HG03196 (cell line): Measurements from ENCODE around the gene TMEM51.

Experiments used
- ATAC-seq: cut with Tn5 transposase; IDR thresholded peaks from one replicate; pipeline ENCODE4 v1.9.1; 2021; ENCODE audit not compliant: unreplicated experiment

TMEM51 gene, protein sequence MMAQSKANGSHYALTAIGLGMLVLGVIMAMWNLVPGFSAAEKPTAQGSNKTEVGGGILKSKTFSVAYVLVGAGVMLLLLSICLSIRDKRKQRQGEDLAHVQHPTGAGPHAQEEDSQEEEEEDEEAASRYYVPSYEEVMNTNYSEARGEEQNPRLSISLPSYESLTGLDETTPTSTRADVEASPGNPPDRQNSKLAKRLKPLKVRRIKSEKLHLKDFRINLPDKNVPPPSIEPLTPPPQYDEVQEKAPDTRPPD

DNA sequence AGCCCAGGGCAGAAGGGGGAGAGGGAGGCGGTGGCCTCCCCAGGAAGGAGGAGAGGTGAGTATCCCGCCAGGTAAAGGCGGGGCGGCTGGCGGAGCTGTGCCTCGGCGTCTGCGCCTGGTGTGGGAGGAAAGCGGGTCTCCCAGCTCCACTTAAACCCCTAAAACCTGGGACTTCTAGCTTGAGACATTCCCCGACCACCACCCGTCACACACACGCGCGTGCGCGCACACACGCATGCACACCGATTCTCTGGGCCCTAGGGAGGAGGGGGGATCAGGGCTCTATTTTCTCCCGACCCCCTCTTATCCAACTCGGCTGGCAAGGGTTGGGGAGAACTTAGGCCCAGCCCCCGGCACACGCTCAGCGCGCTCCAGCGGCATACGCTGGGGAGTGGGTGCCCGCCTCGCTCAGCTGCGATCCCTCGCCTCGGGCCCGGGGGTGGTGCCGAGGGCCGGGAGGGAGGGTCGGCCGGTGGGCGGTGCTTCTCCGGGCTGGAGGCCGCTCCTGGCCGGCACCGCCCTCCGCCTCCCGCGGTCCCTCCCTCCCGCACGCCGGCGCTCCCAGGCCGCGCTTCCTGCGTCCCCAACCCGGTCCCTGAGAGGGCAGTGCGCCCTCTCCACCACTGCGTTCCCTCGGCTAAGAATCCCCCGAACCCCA is at the start of gene TMEM51:
TSS of gene TMEM51 (plus strand) at position 564 of the 658 bp plus-strand sequence. CDS start 61,341 bp downstream, outside the sequence.
- no peak for ATAC-seq

DNA sequence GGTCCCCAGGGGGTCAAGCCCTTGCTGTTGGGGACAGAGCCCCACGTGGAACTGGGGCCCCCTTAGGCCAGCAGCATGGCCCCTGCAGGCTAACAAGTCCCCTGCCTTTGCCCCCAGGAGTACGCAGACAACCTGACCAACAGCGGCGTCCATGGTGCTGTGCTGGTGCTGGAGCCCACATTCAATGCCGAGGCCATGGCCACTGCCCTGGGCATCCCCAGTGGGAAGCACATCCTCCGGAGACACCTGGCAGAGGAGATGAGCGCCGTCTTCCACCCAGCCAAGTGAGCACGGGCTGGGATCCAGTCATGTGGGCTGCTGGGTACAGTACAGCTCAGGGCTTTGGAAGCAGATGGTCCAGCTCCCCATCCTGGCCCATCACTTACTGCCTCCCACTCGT is 49.6 kb upstream of the TMEM51 start:
- no peak for ATAC-seq

DNA sequence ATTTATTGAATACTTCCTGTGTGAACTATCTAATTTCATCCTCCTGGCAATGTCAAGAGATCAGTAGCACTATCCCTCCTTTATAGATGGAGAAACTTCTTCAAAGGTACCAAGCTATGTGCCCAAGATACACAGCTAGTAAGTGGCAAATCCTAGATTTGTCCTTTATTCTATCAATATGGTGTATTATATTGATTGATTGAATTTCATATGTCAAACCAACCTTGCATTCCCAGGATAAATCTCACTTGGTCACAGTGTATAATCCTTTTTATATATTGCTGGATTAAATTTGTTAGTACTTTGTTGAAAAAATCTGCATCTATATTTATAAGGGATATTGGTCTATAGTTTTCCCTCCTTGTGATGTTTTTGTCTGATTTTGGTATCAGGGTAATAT is 48.8 kb upstream of the TMEM51 start:
- ATAC-seq: no peak

DNA sequence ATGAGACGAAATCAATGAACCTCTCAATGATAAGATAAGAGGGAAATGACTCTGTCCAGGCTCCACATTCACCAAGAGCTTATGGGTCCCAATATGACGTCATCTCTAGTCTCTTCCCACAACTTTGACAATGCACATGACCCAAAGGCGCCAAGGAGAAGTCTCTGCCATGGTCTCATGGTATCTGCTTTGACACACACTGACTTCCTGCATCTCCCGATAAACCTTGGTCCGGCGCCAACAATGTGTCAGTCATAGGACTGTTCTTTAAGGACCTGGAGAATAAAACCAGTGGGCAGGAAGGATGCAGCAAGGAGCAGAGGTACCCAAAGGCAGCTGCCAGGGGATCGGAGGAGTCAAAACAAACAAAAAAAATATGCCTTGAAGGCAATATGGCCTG is 46.9 kb upstream of the TMEM51 start:
- ATAC-seq: no peak

DNA sequence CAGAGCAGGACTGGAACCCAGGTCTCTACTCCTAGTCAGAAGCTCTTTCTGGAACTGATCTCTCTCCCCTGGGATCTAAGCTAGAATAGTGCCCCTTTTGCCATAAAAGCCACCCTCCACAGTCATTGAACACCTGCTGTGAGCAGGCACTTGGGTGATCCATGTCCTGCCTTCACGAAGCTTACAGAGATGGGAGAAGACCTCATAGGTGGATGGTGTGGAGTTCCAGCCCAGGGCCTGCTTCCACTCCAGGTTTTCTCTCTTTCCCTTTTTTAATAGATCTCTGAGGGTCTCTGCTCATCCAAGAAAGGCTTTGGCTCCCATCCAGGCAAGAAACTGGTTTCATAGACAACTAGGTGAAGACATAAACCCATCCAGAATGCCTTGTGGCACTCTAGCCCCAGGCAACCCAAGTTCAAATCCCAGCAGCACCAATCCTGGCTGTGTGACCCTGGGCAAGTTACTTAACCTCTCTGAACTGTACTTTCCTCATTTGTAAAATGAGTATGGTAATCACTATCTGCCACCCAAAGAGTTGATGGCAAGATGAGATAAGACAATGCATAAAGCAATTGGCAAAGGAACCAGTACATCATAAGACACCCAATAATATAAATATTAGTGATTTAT is 46.4 kb upstream of the TMEM51 start:
- ATAC-seq: no peak

DNA sequence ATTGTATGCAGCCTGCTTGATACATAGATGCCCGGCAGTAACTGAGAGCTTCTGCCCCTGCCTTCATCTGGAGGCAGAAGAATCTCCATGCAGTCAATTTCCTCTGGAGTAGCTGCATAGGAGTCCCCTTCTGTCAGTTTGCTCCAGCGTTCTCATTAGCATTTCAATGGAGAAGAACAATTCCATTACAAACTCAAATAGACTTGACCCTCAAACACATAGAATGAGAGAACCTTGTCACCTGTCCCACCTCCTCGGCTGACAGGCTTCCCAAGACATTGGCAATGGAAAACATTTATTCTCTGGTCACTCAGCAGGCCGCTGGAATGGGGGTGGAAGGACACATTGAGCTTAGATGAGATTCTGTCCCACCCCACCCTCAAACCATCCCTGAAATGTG is 45.6 kb upstream of the TMEM51 start:
- ATAC-seq: no peak

DNA sequence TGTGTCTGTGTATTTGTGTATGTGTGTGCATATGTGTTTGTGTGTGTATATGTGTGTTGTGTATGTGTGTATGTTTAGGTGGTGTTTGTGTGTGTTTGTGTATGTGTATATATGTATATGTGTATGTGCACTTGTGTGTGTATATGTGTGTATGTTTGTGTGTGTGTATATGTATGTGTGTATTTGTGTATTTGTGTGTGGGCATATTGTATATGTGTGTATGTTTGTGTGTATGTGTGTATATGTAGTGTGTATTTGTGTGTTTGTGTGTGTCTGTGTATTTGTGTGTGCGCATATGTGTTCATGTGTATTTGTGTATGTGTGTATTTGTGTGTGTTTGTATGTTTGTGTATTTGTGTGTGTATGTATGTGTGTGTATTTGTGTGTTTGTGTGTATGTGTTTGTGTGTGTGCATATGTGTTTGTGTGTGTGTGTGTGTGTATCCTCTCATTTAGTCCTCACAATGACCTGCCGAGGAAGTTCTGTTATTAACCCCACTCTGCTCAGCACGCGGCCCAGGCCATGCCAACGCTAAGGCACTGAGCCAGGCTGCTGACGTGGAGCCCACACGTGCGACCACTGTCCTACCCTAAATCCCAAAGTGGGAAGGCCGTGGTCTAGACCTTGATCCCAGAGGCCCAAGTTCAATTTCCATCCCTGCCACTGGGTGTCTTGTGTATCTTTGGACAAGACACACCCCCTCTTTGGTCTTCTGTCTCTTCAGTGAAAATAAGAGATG is 43.2 kb upstream of the TMEM51 start:
- no peak for ATAC-seq

DNA sequence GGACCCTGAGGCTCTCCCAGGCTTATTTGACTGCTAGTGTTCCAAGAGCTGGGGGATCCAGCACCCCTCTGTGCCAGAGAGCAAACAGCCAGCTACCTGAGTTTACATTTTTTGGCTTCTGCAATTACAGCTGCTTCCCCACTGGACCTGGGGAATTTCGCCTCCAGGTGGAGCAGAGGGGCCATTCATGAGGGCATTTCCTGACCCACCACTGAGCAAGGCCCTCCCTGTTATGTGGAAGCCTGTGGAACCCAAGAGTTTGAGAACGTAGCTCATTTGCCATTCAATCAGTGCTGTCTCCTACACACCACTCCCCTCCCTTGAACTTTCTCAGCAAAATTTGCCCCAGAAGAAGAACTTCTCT is 42.7 kb upstream of the TMEM51 start:
- no peak for ATAC-seq

DNA sequence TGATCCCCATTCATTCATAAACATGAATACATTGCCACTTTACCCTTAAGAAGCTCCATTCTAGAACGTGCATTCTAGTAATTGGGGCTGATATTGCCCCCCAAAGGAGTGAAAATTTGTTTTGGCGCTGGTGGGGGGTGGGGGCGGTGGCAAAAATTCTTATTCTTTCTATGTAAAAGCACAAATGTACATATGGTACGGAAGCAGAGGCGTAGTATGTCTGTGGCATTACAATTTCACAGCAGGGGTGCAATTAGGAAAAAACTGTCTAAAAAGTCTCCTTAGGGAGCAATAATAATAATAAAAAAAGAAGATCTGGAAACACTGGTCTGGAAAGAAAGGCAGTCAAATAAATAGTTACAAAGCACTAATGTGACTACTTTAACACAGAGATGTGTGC is 40.4 kb upstream of the TMEM51 start:
- ATAC-seq: no peak

DNA sequence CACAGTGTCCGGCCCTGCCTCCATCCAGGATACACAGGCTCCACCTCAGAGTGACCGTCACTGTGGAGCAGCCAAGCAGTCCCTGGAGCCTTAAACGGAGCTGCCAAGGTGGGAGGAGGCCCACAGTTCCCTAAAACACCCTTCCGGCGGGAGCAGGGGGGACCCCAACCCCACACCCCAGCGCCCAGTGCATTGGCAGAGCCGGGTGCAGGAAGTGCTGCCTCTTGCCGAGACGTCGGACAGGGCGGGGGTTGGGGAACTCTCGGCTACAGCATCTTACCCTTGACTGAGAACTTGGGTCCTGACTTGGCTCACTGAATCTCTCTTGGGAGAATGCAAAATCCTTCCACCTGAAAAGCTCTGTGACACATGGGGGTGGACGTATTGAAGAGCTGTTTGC is 38.7 kb upstream of the TMEM51 start:
- ATAC-seq: no peak

DNA sequence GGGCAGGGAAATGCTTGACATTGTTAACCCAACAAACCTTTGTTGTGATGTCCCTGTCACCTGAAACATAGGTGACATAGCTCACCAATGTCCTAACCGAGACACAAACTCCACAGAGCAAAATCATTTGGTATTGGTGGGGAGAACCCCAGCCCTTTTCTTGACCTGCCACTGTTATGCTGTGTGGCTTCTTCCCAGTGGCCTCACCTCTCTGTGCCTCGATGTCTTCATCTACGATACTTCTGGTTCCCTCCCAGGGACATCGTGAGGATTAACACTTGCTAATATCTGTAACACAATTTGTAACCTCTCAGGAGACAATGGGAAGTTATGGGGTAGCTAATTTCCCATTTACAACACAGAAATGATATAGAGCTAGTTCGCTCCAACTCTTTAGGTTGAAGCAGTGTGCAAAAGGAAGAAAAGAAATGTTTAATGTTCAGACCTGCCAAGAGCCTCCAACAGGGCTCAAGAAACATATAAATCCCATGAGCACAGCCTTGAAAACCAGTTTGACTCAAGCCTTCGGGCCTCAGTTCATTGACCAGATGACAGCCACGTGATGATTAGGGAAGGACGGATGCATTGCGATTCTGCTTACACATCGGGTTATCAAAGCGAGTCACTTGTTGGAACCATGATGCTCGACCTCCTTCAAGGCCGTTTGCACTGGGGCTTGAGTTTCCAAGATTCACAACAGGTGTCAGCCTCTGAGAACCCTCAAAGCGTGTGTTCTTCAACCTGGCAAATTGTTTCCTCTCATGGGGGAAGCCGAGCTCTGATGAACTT is 37.8 kb upstream of the TMEM51 start:
- no peak for ATAC-seq

DNA sequence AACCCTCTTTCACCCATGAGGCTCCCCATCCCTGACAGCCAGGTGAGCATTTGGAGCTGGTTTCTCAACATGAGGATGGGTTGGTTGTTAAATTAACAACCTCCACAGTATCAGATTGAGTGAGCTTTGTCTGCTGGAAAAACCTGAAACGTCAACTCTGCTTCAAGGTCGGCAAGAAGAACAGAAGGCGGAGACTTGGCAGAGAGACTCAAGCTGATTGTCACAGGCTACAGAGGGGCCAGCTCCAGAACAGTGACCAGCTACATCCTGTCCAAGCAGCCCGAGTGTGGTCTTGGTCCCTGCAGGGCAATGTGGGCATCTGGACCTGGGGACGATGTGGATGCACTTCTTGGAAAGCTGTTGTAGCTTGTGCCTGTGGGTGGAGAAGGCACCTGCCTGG is 36.6 kb upstream of the TMEM51 start:
- no peak for ATAC-seq

DNA sequence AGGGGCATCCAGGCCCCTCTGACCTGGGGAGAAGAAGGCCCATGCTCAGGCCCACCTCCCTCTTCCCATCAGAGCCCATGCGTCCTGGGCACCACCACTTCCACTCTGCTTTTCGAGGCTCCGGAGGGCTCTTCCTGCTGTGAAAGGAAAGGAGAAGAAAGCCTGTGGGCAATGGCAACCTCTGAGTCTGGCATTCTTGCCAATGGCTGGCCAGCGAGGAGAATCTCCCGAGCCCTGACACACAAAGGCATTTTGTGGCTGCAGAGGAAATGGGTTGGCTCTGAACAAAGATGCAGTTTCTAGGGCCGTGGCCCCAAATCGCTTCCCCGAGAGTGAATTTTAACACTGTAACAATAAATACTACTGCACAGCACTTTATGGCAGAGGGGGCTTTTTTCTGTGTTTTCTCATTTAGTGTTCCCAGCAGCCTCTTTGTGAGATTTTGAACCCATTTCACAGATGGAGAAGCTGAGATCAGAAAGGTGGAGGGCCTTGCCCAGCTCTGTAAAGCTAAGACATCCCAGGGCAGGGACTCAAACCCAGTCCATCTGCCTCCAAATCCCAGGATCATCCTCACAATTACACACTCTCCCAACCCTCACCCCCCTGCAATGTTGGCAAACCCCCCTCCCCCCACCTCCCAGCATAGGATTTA is 35.7 kb upstream of the TMEM51 start:
- ATAC-seq: no peak

DNA sequence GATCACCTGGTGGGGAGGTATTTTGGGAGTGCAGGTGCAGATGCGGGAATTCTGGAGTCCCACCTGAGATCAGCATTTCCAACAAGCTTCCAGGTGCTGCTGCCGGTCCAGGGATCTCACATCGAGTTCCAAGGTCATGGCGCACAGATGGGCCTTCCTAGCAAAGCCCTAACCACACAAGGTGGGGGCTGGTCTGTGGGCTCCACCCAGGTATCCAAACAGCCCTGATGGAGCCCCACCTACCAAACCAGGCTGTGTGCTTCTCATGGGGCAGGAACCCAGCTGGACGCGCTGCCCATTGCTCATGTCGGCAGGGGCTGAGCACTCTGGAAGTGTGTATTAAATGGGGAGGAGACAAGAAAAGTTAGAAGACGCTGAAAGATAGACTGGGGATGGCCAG is 35.0 kb upstream of the TMEM51 start:
- no peak for ATAC-seq

DNA sequence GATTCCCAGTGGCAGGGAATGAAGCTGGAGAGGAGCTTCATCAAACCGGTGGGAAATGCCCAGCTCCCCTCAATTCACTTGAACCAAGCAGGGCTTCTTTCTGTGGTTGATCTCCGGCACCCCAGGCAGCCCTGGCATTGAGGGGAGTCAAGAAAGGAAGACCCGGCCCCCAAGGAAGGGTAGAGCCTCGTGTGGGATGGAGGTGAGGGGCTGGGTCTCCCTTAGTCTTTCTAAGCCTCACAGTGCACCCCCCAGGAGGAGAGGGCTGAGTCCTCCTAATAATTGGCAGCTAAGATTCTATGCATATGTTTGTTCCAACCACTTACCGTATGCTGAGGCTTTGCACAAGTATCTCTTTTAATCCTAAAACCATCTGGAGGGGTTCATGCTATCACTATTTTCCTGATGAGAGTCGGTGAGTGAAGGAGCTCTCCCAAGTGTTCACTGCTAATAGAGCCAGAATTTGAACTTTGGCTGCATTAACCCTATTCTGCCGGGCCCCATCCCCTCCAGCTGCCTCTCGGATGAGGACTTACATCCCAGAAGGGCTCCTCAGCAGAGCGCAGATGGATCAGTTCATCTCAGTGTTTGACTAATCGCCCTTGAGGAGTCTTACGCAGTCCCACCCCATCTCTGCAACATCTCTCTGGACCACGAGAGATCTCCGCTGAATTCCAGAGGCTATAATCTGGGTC is 33.1 kb upstream of the TMEM51 start:
- ATAC-seq: no peak

DNA sequence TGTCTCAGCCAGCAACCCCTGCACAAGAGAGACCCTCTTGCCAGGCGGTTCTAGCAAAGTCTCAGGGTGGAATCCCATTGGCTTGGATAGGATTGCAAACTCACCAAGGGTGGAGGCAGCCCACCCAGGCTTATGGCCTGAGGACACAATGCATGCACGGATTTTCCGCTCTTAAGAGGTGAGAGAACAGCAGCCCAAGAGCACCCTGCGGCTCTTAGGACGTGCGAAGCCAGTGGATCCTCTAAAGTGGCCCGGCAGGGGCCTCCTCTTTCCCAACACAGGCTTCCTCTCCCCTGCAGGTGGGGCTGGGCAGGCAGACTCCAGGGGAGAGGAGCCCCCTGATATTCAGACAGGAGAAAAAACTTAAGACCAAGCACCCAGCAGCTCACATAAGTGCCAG is 31.2 kb upstream of the TMEM51 start:
- no peak for ATAC-seq

DNA sequence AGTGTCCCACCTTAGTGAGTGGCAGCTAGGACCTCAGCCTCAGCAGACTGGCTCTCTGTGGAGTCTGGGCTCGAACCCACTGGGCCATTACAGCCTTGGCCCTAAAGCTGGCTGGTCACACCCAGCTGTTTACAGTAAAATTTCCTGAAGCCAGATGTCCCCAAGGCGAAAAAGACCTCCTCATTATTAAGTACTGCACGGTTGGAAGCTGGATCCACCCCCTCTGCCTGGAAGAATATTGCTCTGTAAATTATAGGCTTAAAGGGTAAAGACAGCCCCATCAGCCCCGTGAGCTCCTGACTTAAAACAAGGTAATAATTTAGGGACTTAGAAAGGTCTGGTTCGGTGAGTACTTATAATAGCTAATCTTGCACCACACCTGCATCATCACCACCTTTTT is 30.3 kb upstream of the TMEM51 start:
- no peak for ATAC-seq

DNA sequence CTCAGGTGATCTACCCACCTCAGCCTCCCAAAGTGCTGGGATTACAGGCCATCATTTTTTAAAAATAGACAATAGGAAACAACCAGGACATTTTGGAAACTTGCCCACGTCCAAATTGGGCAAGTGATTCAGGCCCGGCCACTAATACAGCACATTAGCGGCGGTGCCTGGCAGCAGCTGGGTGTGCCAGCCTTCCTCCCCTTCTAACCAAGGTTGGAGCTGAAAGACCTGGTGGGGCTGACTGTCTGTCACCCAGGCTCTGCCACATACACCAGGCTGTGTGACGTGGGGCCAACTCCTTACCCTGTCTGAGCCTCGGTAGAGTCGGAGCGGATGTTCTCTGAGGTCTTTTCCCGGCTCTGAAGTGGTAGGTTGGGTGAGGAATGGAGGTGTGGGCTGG is 29.6 kb upstream of the TMEM51 start:
- no peak for ATAC-seq

DNA sequence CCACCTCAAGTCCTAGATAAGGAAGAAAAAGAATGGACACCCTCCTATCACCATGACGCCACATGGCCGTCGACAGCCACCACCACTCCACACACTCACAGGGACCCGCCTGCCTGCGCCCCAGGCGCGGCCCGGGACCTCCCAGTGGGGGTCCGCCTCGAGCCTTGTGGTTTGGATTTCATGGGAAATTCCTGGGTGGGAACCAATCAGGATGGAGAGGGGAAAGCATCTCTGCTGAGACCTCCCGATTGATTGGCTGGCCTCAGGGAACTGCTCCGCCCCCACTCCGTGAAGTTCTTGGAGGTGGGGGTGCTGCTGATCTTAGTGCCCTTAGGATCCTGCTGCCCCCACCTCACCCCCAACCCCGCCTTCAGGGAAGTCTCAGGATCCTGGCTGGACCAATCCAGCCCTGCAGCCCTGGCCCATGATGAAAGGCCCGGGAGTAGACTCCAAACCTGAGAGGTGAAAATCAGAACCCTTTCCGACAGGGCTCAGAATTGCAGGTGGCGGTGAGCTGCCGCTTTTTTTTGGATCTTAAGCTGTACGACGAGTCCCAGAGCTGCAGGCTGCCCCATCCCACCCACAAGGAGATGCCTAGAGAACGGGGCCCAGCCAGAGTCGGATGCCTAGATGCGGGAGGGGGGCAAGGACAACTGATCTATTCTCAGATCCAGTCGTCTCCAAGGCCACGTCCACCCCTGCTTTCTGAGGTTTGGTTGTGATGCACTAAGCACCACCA is 29.0 kb upstream of the TMEM51 start:
- ATAC-seq: no peak
